Liver (tissue), 9 donors: ENCODE data around the gene RASGRP2. TPM values are rescaled to one million over a fixed set of nuclear protein-coding genes. Genes with fewer than 3 reads are reported as not detected.

Source experiments
- DNase-seq: peaks from one replicate; pipeline ENCODE4 v3.0.0-alpha.2; 2017; ENCODE audit warnings: low spot score
- H3K27ac ChIP-seq, 2 donors: one replicate each; pipeline ENCODE4 v1.7.0; 2013; ENCODE audit warnings: inconsistent platforms in 2 of 2, low read length in 2 of 2, control low read depth in 1 of 2, low read depth in 1 of 2, mild to moderate bottlenecking in 1 of 2
- H3K27me3 ChIP-seq, 4 donors: one replicate each; pipeline versions ENCODE4 v1.6.1 to v1.7.0; 2013; ENCODE audit warnings: low read length in 3 of 4, inconsistent platforms in 1 of 4, mild to moderate bottlenecking in 1 of 4, moderate library complexity in 1 of 4; ENCODE audit not compliant: control insufficient read depth in 4 of 4, insufficient read depth in 4 of 4
- H3K36me3 ChIP-seq, 4 donors: one replicate each; pipeline versions ENCODE4 v1.6.1 to v1.7.0; 2013; ENCODE audit warnings: low read length in 3 of 4, mild to moderate bottlenecking in 3 of 4, low read depth in 1 of 4, moderate library complexity in 1 of 4; ENCODE audit not compliant: control insufficient read depth in 4 of 4, insufficient read depth in 3 of 4
- H3K4me1 ChIP-seq, 4 donors: one replicate each; pipeline versions ENCODE4 v1.6.1 to v1.7.0; 2013; ENCODE audit warnings: low read length in 3 of 4, mild to moderate bottlenecking in 3 of 4, moderate library complexity in 1 of 4; ENCODE audit not compliant: control insufficient read depth in 4 of 4, insufficient read depth in 4 of 4
- H3K4me3 ChIP-seq, 3 donors: one replicate each; pipeline versions ENCODE4 v1.6.1 to v1.7.0; 2013; ENCODE audit warnings: low read length in 3 of 3, control low read depth in 1 of 3, low read depth in 1 of 3, mild to moderate bottlenecking in 1 of 3
- H3K9ac ChIP-seq, 2 donors: one replicate each; pipeline ENCODE4 v1.7.0; 2013; ENCODE audit warnings: low read length in 2 of 2, mild to moderate bottlenecking in 2 of 2, moderate library complexity in 2 of 2, control low read depth in 1 of 2, low read depth in 1 of 2
- H3K9me3 ChIP-seq, 4 donors: one replicate each; pipeline versions ENCODE4 v1.6.1 to v1.7.0; 2013; ENCODE audit warnings: low read length in 3 of 4; ENCODE audit not compliant: control insufficient read depth in 4 of 4
- EGR1 ChIP-seq, 2 donors: IDR thresholded peaks; 2 replicates each; pipeline ENCODE4 v1.6.1; 2016 to 2018; ENCODE audit warnings: antibody characterized with exemption in 2 of 2, low read depth in 2 of 2
- FOXA2 ChIP-seq: IDR thresholded peaks from 2 replicates; pipeline ENCODE4 v1.6.1; 2016; ENCODE audit warnings: antibody characterized with exemption
- GABPA ChIP-seq, 2 donors: IDR thresholded peaks in 1 of 2; conservative IDR thresholded peaks in 1 of 2; 2 replicates each; pipeline ENCODE4 v1.6.1; 2016; ENCODE audit warnings: antibody characterized with exemption in 2 of 2, mild to moderate bottlenecking in 1 of 2, moderate library complexity in 1 of 2
- HNF4A ChIP-seq, 2 donors: conservative IDR thresholded peaks; 2 replicates each; pipeline ENCODE4 v1.6.1; 2016; ENCODE audit warnings: antibody characterized with exemption in 2 of 2, mild to moderate bottlenecking in 2 of 2
- HNF4G ChIP-seq: IDR thresholded peaks from 2 replicates; pipeline ENCODE4 v1.6.1; 2016; ENCODE audit warnings: antibody characterized with exemption
- JUND ChIP-seq, 2 donors: IDR thresholded peaks; 2 replicates each; pipeline ENCODE4 v1.6.1; 2016; ENCODE audit warnings: antibody characterized with exemption in 2 of 2
- NR2F2 ChIP-seq: IDR thresholded peaks from 2 replicates; pipeline ENCODE4 v1.6.1; 2016; ENCODE audit warnings: antibody characterized with exemption
- RAD21 ChIP-seq, 2 donors: IDR thresholded peaks; 2 replicates each; pipeline ENCODE4 v1.6.1; 2016; ENCODE audit warnings: antibody characterized with exemption in 2 of 2, mild to moderate bottlenecking in 2 of 2
- RXRA ChIP-seq, 2 donors: IDR thresholded peaks; 2 replicates each; pipeline ENCODE4 v1.6.1; 2017 to 2018; ENCODE audit warnings: antibody characterized with exemption in 2 of 2, mild to moderate bottlenecking in 1 of 2
- TAF1 ChIP-seq: conservative IDR thresholded peaks from 2 replicates; pipeline ENCODE4 v1.6.1; 2016; ENCODE audit warnings: antibody characterized with exemption, mild to moderate bottlenecking
- YY1 ChIP-seq: IDR thresholded peaks from 2 replicates; pipeline ENCODE4 v1.6.1; 2016; ENCODE audit warnings: antibody characterized with exemption, mild to moderate bottlenecking
- WGBS: extraction: QIAGEN DNeasy Blood & Tissue Kit; methylation state at CpG from one replicate; pipeline ENCODE4 v1.1.7; 2013; 5-methylcytosine and 5-hydroxymethylcytosine counted together
- polyA plus RNA-seq, 2 donors: library from polyadenylated mRNA; stranded (reverse) in 1 of 2; unstranded in 1 of 2; fragments of 200-250 nt in 1 of 2; fragments of >200 nt in 1 of 2; fragmentation: Nextera tagmentation in 1 of 2; extraction: Ambion mirVana in 1 of 2; gene quantifications; one replicate each; pipeline versions ENCODE4 v1.2.1 to v1.2.3, GENCODE V29; 2013 to 2015
- total RNA-seq, 2 donors: library from RNA; depleted of rRNA; stranded (reverse); fragments of >200 nt; gene quantifications; one replicate each; pipeline ENCODE4 v1.2.3, GENCODE V29; 2014
- TF ChIP-seq, protein P1 (sequence below): fragments of 150-350 bp; IDR thresholded peaks from 2 replicates; pipeline ENCODE4 v1.5.1; 2017; ENCODE audit warnings: improper control_type of control experiment, low read depth, low read length; ENCODE audit not compliant: missing input control
- TF ChIP-seq, protein P2 (sequence below): IDR thresholded peaks from 2 replicates; pipeline ENCODE4 v1.6.1; 2016; ENCODE audit warnings: antibody characterized with exemption, mild to moderate bottlenecking
- TF ChIP-seq, protein P3 (sequence below): IDR thresholded peaks from 2 replicates; pipeline ENCODE4 v1.6.1; 2016; ENCODE audit warnings: antibody characterized with exemption
- TF ChIP-seq, protein P4 (sequence below): IDR thresholded peaks from 2 replicates; pipeline ENCODE4 v1.6.1; 2016; ENCODE audit warnings: antibody characterized with exemption
- donor health status: healthy.
- donor health status: healthy.
- donor health status: healthy.
- donor health status: healthy.
- donor health status: healthy.

Gene RASGRP2
- total and polyA plus RNA-seq, 4 donors, result 2.7 to 14.9 (median 8.7) TPM

DNA sequence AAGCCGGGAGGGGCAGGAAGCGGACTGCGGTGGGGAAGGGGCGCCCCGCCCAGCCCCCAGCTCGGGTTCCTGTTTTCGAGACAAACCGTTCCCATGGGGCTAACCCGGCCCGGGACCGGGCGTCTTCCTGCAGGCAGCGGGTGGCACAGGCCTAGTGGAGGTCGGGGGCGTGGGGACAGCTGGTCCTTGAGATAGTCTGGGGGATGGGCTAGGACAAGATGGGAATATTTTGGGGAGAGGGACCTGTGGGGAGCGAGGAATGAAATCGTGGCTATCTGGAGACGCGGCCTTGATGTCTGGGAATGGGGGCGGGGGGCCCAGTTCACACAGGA lies 1.2 kb upstream of the RASGRP2 start:
- DNase-seq, result no peak
- TF ChIP-seq NR2F2, result peak; percentile 60
- TF ChIP-seq, protein P1, sequence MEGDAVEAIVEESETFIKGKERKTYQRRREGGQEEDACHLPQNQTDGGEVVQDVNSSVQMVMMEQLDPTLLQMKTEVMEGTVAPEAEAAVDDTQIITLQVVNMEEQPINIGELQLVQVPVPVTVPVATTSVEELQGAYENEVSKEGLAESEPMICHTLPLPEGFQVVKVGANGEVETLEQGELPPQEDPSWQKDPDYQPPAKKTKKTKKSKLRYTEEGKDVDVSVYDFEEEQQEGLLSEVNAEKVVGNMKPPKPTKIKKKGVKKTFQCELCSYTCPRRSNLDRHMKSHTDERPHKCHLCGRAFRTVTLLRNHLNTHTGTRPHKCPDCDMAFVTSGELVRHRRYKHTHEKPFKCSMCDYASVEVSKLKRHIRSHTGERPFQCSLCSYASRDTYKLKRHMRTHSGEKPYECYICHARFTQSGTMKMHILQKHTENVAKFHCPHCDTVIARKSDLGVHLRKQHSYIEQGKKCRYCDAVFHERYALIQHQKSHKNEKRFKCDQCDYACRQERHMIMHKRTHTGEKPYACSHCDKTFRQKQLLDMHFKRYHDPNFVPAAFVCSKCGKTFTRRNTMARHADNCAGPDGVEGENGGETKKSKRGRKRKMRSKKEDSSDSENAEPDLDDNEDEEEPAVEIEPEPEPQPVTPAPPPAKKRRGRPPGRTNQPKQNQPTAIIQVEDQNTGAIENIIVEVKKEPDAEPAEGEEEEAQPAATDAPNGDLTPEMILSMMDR, result no peak

DNA sequence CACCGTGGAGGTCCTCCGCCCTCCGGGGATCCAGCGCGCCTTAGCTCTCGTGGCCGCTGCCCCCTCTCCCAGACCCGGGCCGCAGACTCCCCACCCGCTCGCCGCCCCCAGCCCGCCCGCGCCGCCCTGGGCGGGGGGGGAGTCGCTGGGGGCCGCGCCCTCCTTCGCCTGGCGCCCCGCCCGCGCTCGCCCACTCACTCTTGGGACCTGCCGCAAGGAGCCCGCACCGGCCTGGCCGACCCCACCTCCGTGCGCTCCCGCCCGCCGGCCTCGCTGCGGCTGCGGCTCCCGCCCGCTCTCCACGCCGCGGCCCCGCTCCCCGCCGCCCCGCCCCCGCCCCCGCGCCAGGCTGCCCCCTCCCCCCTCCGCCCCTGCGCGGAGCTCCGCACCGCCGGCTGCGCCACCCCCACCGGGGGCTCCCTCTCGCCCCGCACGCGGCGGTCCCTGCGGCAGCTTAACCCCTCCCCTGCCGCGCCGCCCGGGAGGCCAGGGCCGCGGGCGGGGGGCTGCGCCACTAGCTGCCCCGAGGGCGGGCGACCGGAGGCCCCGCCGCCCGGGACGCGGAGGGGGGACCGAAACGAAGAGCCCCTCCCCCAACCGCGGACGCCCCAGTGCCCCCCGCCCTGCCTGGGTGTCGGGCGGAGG lies 724 bp upstream of the RASGRP2 start:
- 3% methylated on average over 89 of the region's 89 CpGs for WGBS
- H3K36me3 ChIP-seq, result no peaks in the 10 kb centered on the region
- no peaks in the 10 kb centered on the region for H3K27me3 ChIP-seq
- no peak for DNase-seq
- H3K4me1 ChIP-seq, result peaks cover 15 to 30% (median 24%) of the 10 kb centered on the region in 4 donors
- H3K9me3 ChIP-seq, result no peaks in the 10 kb centered on the region
- no peak for TF ChIP-seq GABPA (IDR thresholded peaks at IDR 0.05 in 1 of 2, conservative IDR thresholded peaks at IDR 0.05 in 1 of 2)
- peak overlapping the region; percentile 87 to 88 for H3K27ac ChIP-seq
- peak overlapping the region in 2 of 3 donors; percentile 41 to 64 for H3K4me3 ChIP-seq
- H3K9ac ChIP-seq, result peak overlapping the region in 1 of 2 donors; percentile 20

More for the DNA sequence above, 1.2 kb upstream of the RASGRP2 start:
- Histone ChIP-seq H3K4me1 (peaks cover 15 to 30% (median 24%) of the 10 kb centered on the region in 4 donors), H3K27ac (peak overlapping the region; percentile 87 to 88), H3K9me3 (no peaks in the 10 kb centered on the region), H3K9ac (peak overlapping the region; percentile 51 to 64), H3K4me3 (peak overlapping the region in 1 of 3 donors; percentile 64), H3K36me3 (no peaks in the 10 kb centered on the region), H3K27me3 (no peaks in the 10 kb centered on the region)
- 4% methylated on average over 20 of the region's 20 CpGs for WGBS

DNA sequence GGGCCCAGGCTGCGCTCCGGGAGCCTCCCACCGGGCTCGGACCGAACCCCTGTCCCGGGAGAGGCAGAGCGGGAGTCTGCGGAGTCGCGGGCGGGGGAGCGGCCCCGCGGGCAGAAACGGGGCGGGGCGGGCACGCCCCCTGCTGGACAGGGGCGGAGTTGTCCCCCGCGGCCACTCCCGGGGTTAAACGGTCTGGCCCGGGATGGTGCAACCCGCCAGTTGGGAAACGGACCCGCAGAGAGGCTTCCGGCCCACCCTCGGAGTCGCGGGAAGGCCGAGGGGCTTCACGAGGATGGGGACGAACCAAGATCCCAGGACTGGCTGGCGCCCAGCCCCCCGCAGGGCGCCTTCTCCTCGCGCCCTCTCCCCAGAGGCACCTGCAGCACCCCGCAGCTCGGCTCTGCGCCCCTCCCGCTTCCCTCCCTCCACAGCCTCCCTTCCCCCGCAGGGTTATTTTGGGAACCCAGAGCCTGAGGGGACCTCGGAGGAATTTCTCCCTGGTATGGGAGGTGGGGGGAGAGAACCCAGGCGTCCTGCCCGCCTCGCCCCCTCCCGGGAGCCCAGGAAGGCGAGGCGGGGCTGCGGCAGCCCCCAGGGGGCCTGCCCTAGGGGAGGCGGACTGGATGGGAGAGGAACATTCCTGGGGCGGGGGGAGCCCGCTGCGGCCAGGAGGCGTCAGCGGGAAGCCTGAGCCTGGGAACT lies 902 bp downstream of the RASGRP2 start:
- peaks cover 15 to 30% (median 24%) of the 10 kb centered on the region in 4 donors for H3K4me1 ChIP-seq
- peak overlapping the region in 1 of 2 donors; percentile 23 for H3K9ac ChIP-seq
- H3K27ac ChIP-seq, result peak overlapping the region; percentile 74 to 81
- peak overlapping the region; percentile 46 to 64 (median 62) for H3K4me3 ChIP-seq
- WGBS, result 2% methylated on average over 58 of the region's 58 CpGs
- peak; percentile 81 for DNase-seq
- no peaks in the 10 kb centered on the region for H3K9me3 ChIP-seq
- H3K36me3 ChIP-seq, result no peaks in the 10 kb centered on the region
- H3K27me3 ChIP-seq, result no peaks in the 10 kb centered on the region
- TF ChIP-seq, protein P2, sequence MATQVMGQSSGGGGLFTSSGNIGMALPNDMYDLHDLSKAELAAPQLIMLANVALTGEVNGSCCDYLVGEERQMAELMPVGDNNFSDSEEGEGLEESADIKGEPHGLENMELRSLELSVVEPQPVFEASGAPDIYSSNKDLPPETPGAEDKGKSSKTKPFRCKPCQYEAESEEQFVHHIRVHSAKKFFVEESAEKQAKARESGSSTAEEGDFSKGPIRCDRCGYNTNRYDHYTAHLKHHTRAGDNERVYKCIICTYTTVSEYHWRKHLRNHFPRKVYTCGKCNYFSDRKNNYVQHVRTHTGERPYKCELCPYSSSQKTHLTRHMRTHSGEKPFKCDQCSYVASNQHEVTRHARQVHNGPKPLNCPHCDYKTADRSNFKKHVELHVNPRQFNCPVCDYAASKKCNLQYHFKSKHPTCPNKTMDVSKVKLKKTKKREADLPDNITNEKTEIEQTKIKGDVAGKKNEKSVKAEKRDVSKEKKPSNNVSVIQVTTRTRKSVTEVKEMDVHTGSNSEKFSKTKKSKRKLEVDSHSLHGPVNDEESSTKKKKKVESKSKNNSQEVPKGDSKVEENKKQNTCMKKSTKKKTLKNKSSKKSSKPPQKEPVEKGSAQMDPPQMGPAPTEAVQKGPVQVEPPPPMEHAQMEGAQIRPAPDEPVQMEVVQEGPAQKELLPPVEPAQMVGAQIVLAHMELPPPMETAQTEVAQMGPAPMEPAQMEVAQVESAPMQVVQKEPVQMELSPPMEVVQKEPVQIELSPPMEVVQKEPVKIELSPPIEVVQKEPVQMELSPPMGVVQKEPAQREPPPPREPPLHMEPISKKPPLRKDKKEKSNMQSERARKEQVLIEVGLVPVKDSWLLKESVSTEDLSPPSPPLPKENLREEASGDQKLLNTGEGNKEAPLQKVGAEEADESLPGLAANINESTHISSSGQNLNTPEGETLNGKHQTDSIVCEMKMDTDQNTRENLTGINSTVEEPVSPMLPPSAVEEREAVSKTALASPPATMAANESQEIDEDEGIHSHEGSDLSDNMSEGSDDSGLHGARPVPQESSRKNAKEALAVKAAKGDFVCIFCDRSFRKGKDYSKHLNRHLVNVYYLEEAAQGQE, result peak; percentile 20
- TF ChIP-seq JUND (IDR thresholded peaks at IDR 0.05), result no peak
- no peak for TF ChIP-seq HNF4G
- no peak for TF ChIP-seq FOXA2
- TF ChIP-seq RAD21 (IDR thresholded peaks at IDR 0.05), result peak; percentile 69 to 75
- TF ChIP-seq, protein P3, sequence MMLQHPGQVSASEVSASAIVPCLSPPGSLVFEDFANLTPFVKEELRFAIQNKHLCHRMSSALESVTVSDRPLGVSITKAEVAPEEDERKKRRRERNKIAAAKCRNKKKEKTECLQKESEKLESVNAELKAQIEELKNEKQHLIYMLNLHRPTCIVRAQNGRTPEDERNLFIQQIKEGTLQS, result no peak
- no peak for TF ChIP-seq EGR1 (IDR thresholded peaks at IDR 0.05; ENCODE audit: low read depth in 2 of 2)
- TF ChIP-seq YY1, result no peak
- TF ChIP-seq RXRA (IDR thresholded peaks at IDR 0.05), result no peak
- no peak for TF ChIP-seq NR2F2
- no peak for TF ChIP-seq HNF4A (conservative IDR thresholded peaks at IDR 0.05)
- TF ChIP-seq, protein P1, result peak; percentile 85
- TF ChIP-seq TAF1, result no peak
- no peak for TF ChIP-seq GABPA (IDR thresholded peaks at IDR 0.05 in 1 of 2, conservative IDR thresholded peaks at IDR 0.05 in 1 of 2)
- TF ChIP-seq, protein P4, sequence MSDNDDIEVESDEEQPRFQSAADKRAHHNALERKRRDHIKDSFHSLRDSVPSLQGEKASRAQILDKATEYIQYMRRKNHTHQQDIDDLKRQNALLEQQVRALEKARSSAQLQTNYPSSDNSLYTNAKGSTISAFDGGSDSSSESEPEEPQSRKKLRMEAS, result no peak
